Measurements from ENCODE around the gene DYNC2H1.

The DYNC2H1 gene

GRCh38 chr11:103281301-103281700 is 172.1 kb downstream of the DYNC2H1 start:
- no CpG with 5 or more reads among the region's 1 CpG for WGBS, 2 experiments (ENCODE audit: insufficient coverage in 2 of 2)
- no peak overlapping the region for H3K27ac ChIP-seq (ENCODE audit: low read depth, low read length, severe bottlenecking)
- no peaks in the 10 kb centered on the region for H3K4me1 ChIP-seq (ENCODE audit: control insufficient read depth, insufficient read depth, low read length, poor library complexity, severe bottlenecking)
- no peaks in the 10 kb centered on the region for H3K36me3 ChIP-seq (ENCODE audit: control insufficient read depth, insufficient read depth, low read length)
- no peak overlapping the region for H3K4me3 ChIP-seq (ENCODE audit: extremely low read depth, insufficient read depth, low read length, poor library complexity, severe bottlenecking)
- no peaks in the 10 kb centered on the region for H3K9me3 ChIP-seq (ENCODE audit: control insufficient read depth, low read length)

- Histone ChIP-seq H3K27ac (ENCODE audit: low read depth, low read length, severe bottlenecking) (no peak overlapping the region), H3K36me3 (ENCODE audit: control insufficient read depth, insufficient read depth, low read length) (no peaks in the 10 kb centered on the region), H3K4me3 (ENCODE audit: extremely low read depth, insufficient read depth, low read length, poor library complexity, severe bottlenecking) (no peak overlapping the region), H3K4me1 (ENCODE audit: control insufficient read depth, insufficient read depth, low read length, poor library complexity, severe bottlenecking) (no peaks in the 10 kb centered on the region), H3K9me3 (ENCODE audit: control insufficient read depth, low read length) (no peaks in the 10 kb centered on the region)
- no CpG with 5 or more reads among the region's 1 CpG for WGBS, 2 experiments (ENCODE audit: insufficient coverage in 2 of 2)
These were observed 175.0 kb downstream of the DYNC2H1 start for GRCh38 chr11:103284260-103284659.

- peaks cover 27% of the 10 kb centered on the region for H3K9me3 ChIP-seq (ENCODE audit: control insufficient read depth, low read length)
- H3K4me3 ChIP-seq (ENCODE audit: extremely low read depth, insufficient read depth, low read length, poor library complexity, severe bottlenecking), result no peak overlapping the region
- no peaks in the 10 kb centered on the region for H3K4me1 ChIP-seq (ENCODE audit: control insufficient read depth, insufficient read depth, low read length, poor library complexity, severe bottlenecking)
- WGBS, 2 experiments (ENCODE audit: insufficient coverage in 2 of 2), result 100% methylated on average over 1 of the region's 1 CpG
- no peak overlapping the region for H3K27ac ChIP-seq (ENCODE audit: low read depth, low read length, severe bottlenecking)
- H3K36me3 ChIP-seq (ENCODE audit: control insufficient read depth, insufficient read depth, low read length), result peaks cover 24% of the 10 kb centered on the region
These were observed 185.3 kb downstream of the DYNC2H1 start for GRCh38 chr11:103294516-103294915.

GRCh38 chr11:103295704-103296103 is 186.5 kb downstream of the DYNC2H1 start:
- Histone ChIP-seq H3K4me3 (ENCODE audit: extremely low read depth, insufficient read depth, low read length, poor library complexity, severe bottlenecking) (no peak overlapping the region), H3K36me3 (ENCODE audit: control insufficient read depth, insufficient read depth, low read length) (peaks cover 24% of the 10 kb centered on the region)
- WGBS, 2 experiments (ENCODE audit: insufficient coverage in 2 of 2), result 93 to 94% methylated on average over 3 to 4 of the region's 5 CpGs

GRCh38 chr11:103297900-103298299 is 188.7 kb downstream of the DYNC2H1 start:
- H3K4me3 ChIP-seq (ENCODE audit: extremely low read depth, insufficient read depth, low read length, poor library complexity, severe bottlenecking), result no peak overlapping the region
- H3K9me3 ChIP-seq (ENCODE audit: control insufficient read depth, low read length), result peaks cover 21% of the 10 kb centered on the region
- H3K36me3 ChIP-seq (ENCODE audit: control insufficient read depth, insufficient read depth, low read length), result peaks cover 19% of the 10 kb centered on the region
- H3K4me1 ChIP-seq (ENCODE audit: control insufficient read depth, insufficient read depth, low read length, poor library complexity, severe bottlenecking), result no peaks in the 10 kb centered on the region
- H3K27ac ChIP-seq (ENCODE audit: low read depth, low read length, severe bottlenecking), result no peak overlapping the region
- WGBS, 2 experiments (ENCODE audit: insufficient coverage in 2 of 2), result 94 to 100% methylated on average over 1 to 2 of the region's 3 CpGs

More at GRCh38 chr11:103295704-103296103, 186.5 kb downstream of the DYNC2H1 start:
- Histone ChIP-seq H3K27ac (ENCODE audit: low read depth, low read length, severe bottlenecking) (no peak overlapping the region), H3K4me1 (ENCODE audit: control insufficient read depth, insufficient read depth, low read length, poor library complexity, severe bottlenecking) (no peaks in the 10 kb centered on the region), H3K9me3 (ENCODE audit: control insufficient read depth, low read length) (peaks cover 27% of the 10 kb centered on the region)

GRCh38 chr11:103315248-103315647 is 206.0 kb downstream of the DYNC2H1 start:
- Histone ChIP-seq H3K27ac (ENCODE audit: low read depth, low read length, severe bottlenecking) (no peak overlapping the region), H3K36me3 (ENCODE audit: control insufficient read depth, insufficient read depth, low read length) (no peaks in the 10 kb centered on the region), H3K4me3 (ENCODE audit: extremely low read depth, insufficient read depth, low read length, poor library complexity, severe bottlenecking) (no peak overlapping the region), H3K4me1 (ENCODE audit: control insufficient read depth, insufficient read depth, low read length, poor library complexity, severe bottlenecking) (no peaks in the 10 kb centered on the region), H3K9me3 (ENCODE audit: control insufficient read depth, low read length) (no peaks in the 10 kb centered on the region)
- 86 to 90% methylated on average over 2 of the region's 3 CpGs for WGBS, 2 experiments (ENCODE audit: insufficient coverage in 2 of 2)

GRCh38 chr11:103317118-103317517 is 207.9 kb downstream of the DYNC2H1 start:
- 85 to 93% methylated on average over 1 to 2 of the region's 3 CpGs for WGBS, 2 experiments (ENCODE audit: insufficient coverage in 2 of 2)
- no peak overlapping the region for H3K4me3 ChIP-seq (ENCODE audit: extremely low read depth, insufficient read depth, low read length, poor library complexity, severe bottlenecking)

GRCh38 chr11:103322821-103323220 is 213.6 kb downstream of the DYNC2H1 start:
- H3K27ac ChIP-seq (ENCODE audit: low read depth, low read length, severe bottlenecking), result no peak overlapping the region
- H3K4me1 ChIP-seq (ENCODE audit: control insufficient read depth, insufficient read depth, low read length, poor library complexity, severe bottlenecking), result peaks cover 9% of the 10 kb centered on the region
- WGBS, 2 experiments (ENCODE audit: insufficient coverage in 2 of 2), result 89 to 93% methylated on average over 2 of the region's 6 CpGs
- H3K4me3 ChIP-seq (ENCODE audit: extremely low read depth, insufficient read depth, low read length, poor library complexity, severe bottlenecking), result no peak overlapping the region
- H3K9me3 ChIP-seq (ENCODE audit: control insufficient read depth, low read length), result no peaks in the 10 kb centered on the region
- H3K36me3 ChIP-seq (ENCODE audit: control insufficient read depth, insufficient read depth, low read length), result peaks cover 9% of the 10 kb centered on the region

More at GRCh38 chr11:103317118-103317517, 207.9 kb downstream of the DYNC2H1 start:
- Histone ChIP-seq H3K4me1 (ENCODE audit: control insufficient read depth, insufficient read depth, low read length, poor library complexity, severe bottlenecking) (no peaks in the 10 kb centered on the region), H3K9me3 (ENCODE audit: control insufficient read depth, low read length) (no peaks in the 10 kb centered on the region), H3K36me3 (ENCODE audit: control insufficient read depth, insufficient read depth, low read length) (no peaks in the 10 kb centered on the region), H3K27ac (ENCODE audit: low read depth, low read length, severe bottlenecking) (no peak overlapping the region)

- no peaks in the 10 kb centered on the region for H3K9me3 ChIP-seq (ENCODE audit: control insufficient read depth, low read length)
- peaks cover 9% of the 10 kb centered on the region for H3K4me1 ChIP-seq (ENCODE audit: control insufficient read depth, insufficient read depth, low read length, poor library complexity, severe bottlenecking)
- H3K4me3 ChIP-seq (ENCODE audit: extremely low read depth, insufficient read depth, low read length, poor library complexity, severe bottlenecking), result no peak overlapping the region
- H3K36me3 ChIP-seq (ENCODE audit: control insufficient read depth, insufficient read depth, low read length), result peaks cover 9% of the 10 kb centered on the region
- no peak overlapping the region for H3K27ac ChIP-seq (ENCODE audit: low read depth, low read length, severe bottlenecking)
- 55 to 68% methylated on average over 3 to 5 of the region's 7 CpGs for WGBS, 2 experiments (ENCODE audit: insufficient coverage in 2 of 2)
These were observed 216.5 kb downstream of the DYNC2H1 start for GRCh38 chr11:103325686-103326069.

GRCh38 chr11:103326070-103326794 is 217.0 kb downstream of the DYNC2H1 start:
- no peak overlapping the region for H3K4me3 ChIP-seq (ENCODE audit: extremely low read depth, insufficient read depth, low read length, poor library complexity, severe bottlenecking)

GRCh38 chr11:103327721-103328120 is 218.5 kb downstream of the DYNC2H1 start:
- Histone ChIP-seq H3K36me3 (ENCODE audit: control insufficient read depth, insufficient read depth, low read length) (peaks cover 9% of the 10 kb centered on the region), H3K9me3 (ENCODE audit: control insufficient read depth, low read length) (no peaks in the 10 kb centered on the region), H3K27ac (ENCODE audit: low read depth, low read length, severe bottlenecking) (no peak overlapping the region), H3K4me3 (ENCODE audit: extremely low read depth, insufficient read depth, low read length, poor library complexity, severe bottlenecking) (no peak overlapping the region), H3K4me1 (ENCODE audit: control insufficient read depth, insufficient read depth, low read length, poor library complexity, severe bottlenecking) (peaks cover 9% of the 10 kb centered on the region)
- WGBS, 2 experiments (ENCODE audit: insufficient coverage in 2 of 2), result 100% methylated on average over 2 of the region's 5 CpGs; no CpG with 5 or more reads in 1 of the 2 experiments

More at GRCh38 chr11:103326070-103326794, 217.0 kb downstream of the DYNC2H1 start:
- Histone ChIP-seq H3K4me1 (ENCODE audit: control insufficient read depth, insufficient read depth, low read length, poor library complexity, severe bottlenecking) (peaks cover 9% of the 10 kb centered on the region), H3K9me3 (ENCODE audit: control insufficient read depth, low read length) (no peaks in the 10 kb centered on the region), H3K27ac (ENCODE audit: low read depth, low read length, severe bottlenecking) (no peak overlapping the region), H3K36me3 (ENCODE audit: control insufficient read depth, insufficient read depth, low read length) (peaks cover 9% of the 10 kb centered on the region)
- 72 to 75% methylated on average over 20 to 24 of the region's 25 CpGs for WGBS, 2 experiments (ENCODE audit: insufficient coverage in 2 of 2)
